HG03378 (cell line): Measurements from ENCODE around the gene CR1L.
"Not testable (repeated sequence)": the region's sequence is repeated elsewhere in the genome, so short reads cannot be mapped to it uniquely, and the experiment has no call there.

Experiments
- ATAC-seq: cut with Tn5 transposase; IDR thresholded peaks from one replicate; pipeline ENCODE4 v1.9.1; 2021; ENCODE audit warnings: mild to moderate bottlenecking, moderate library complexity; ENCODE audit not compliant: unreplicated experiment

The CR1L gene

DNA sequence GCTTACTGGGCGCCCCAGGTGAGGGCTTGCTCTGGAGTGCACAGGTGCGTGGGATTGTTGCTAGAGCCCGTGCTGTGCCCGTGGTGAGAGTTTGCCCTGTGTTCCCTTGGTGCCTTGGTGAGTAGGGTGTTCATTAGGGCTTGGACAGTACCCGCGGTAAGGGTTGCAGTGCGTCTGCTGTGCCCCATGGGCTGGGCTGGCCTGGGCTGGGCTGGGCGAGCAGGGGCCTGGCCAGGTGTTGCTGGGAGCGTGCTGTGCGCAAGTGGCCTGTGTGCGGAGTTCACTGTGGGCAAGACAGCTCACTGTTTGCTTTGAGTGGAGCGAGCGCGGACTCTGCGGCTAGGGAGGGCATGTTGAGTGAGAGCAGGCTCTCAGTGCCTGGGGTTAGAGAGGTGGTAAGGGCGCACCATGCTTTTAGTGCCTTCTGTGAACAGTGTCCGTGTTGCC, 725 bp downstream of the CR1L start:
- no peak for ATAC-seq

GRCh38 chr1:207646171-207646570, 1.2 kb downstream of the CR1L start:
- no peak for ATAC-seq

- no peak for ATAC-seq
Observed at GRCh38 chr1:207646944-207647579, 2.1 kb downstream of the CR1L start.

DNA sequence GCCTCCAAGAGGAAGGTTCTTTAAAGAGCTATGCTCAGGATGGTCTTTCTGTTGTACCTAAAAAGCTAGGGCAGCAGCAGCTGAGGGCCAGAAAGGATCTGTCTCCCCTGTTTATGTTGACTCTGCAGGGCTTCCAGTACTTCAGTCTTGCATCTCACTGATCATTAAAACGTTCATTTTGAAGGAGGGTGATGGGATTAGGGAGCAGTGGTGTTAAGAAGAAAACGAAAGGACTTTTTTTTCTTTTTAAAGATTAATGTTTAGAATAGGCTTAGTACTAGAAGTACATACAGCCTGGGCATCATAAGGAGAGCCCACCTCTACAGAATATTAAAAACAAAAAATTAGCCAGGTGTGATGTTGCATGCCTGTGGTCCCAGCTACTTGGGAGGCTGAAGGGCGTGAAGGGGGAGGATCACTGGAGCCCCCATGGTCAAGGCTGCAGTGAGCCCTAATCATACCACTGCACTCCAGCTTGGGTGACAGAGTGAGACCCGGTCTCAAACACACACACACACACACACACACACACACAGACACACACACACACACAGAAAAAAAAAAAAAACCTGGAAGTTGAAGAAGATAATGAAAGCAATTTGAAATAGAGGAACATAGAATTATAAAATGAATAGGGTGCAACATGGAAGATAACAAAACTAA, 2.9 kb downstream of the CR1L start:
- no peak for ATAC-seq

DNA sequence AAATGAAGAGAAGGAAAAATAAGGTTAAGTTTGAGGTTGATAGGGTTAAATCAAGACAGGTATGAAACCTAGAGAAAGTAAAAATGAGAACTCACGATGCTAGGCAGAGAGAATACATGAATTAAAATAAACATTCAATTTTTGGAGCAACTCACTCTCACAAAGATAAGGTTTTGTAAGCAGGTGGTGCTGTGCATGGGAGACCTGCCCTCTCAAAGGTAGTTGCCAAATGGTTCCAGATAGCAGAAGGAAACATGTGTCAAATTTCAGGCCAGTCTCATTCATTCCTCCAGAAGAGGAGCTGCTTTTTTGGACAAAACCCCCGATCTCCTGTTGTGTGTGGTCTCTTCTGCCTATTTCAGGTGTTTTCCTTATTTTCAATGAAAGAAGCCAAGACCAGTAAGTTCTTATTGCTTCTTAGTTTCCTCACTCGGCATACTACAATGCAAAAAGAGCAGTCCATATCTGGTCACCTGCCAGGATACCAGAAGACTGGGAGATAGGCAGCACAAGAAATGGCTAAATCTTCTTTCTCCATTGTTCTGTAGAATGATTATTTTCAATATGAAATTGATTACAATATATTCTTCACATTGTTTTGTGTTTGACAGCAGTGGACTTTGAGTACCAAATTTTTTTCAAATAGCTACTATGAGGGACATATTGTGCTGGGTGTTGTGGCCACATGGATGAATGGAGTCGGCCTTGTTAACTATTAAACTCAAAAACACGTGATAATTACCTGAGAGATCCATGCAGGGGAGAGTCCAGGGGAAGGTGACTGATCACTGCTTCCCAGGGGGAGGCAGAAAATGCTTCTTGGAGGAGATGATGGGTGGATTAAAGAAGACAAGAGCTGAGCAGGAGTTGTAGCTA, 3.6 kb downstream of the CR1L start:
- no peak for ATAC-seq

GRCh38 chr1:207649210-207649753, 4.3 kb downstream of the CR1L start:
- ATAC-seq: no peak

- ATAC-seq: no peak
Observed at GRCh38 chr1:207649865-207650580, 5.1 kb downstream of the CR1L start.

DNA sequence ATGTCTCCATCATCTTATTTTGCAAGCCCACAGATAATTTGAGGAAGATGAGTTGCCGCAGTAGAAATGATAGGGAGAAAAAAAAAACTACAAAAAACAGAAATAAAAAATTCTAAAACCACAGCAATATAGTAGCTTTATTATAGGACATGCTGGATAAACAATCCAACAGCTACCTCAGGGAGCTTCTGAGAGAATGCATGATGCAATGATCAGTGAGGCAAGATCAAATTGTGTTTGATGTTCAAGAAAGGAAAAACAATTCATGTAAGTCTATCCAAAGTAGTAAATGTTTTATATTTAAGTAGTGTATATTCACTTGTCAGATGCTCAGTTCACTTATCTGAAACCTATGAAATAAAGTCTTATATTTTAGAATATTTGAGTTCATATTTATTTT, 6.7 kb downstream of the CR1L start:
- no peak for ATAC-seq

DNA sequence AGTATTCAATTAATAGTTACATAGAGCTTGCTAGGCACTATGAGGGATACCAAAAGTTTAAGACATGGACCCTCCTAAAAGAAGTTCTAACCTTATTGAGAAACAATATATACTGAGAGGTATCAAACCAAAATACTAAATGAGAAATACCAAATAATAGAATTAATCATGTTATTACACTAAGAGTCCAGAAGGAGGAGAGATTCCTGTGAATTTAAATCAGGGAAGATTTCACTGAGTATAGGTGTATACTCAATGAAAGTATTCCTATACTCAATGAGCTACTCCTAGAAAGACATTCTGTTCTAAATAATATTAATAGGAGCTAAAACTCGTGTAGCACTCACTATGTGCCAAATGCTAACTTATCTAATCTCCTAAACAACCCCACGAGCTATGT, 9.4 kb downstream of the CR1L start:
- no peak for ATAC-seq

DNA sequence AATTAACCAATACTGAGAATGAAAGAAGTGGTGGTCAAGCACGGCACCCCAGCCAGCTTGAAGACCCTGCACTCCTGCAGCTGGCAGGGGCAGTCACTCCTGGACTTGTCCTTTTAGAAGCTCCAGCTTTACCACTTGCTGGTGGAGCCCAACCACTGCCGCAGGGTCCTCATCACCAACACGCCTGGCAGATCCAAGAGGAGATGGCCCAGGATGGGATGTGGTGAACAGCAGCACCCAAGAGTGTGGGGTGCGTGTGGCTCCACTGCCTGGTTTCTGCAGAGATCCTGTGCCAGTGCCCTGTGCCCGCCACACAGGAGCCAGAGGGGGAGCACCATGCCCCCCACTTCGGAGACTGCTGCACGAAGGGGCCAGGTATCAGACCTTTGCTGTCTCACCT, 13.5 kb downstream of the CR1L start:
- no peak for ATAC-seq

- no peak for ATAC-seq
Observed at GRCh38 chr1:207658904-207659485, 14.1 kb downstream of the CR1L start.

GRCh38 chr1:207659545-207660153, 14.7 kb downstream of the CR1L start:
- ATAC-seq: no peak

GRCh38 chr1:207661420-207661819, 16.5 kb downstream of the CR1L start:
- ATAC-seq: not testable (repeated sequence)

- ATAC-seq: no peak
Observed at GRCh38 chr1:207666342-207666741, 21.4 kb downstream of the CR1L start.

DNA sequence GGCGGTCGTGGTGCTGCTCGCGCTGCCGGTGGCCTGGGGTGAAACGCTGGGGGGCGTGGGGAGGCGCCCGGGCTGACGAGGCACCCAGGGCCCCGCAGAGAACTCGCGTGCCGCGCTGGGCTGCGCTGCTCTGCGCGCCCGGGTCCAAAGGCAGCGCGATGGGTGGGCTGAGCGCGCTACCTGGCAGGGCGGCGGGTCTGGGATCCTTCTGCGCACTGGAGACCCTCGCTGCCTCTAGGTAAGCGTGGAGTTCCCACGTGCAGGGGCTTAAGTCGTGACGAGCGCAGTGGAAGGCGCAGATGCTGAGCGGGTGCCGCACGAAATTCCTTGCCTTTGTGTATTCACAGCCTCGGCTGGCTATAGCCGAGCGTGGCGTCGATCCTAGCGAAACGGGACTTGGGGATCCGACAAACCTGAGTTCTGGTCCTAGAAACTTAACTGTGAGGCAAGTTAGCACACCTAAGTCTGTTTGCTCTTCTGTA, 24.6 kb downstream of the CR1L start:
- ATAC-seq: no peak

GRCh38 chr1:207670192-207670591, 25.3 kb downstream of the CR1L start:
- ATAC-seq: peak; percentile 61

GRCh38 chr1:207670997-207671396, 26.1 kb downstream of the CR1L start:
- no peak for ATAC-seq

GRCh38 chr1:207672522-207673130, 27.7 kb downstream of the CR1L start:
- ATAC-seq: no peak

GRCh38 chr1:207673399-207673798, 28.5 kb downstream of the CR1L start:
- ATAC-seq: no peak
